GM23338 (cell line): ENCODE results near the gene OR7G3. TPM values are rescaled to one million over a fixed set of nuclear protein-coding genes. Genes with fewer than 3 reads are reported as not detected.

Source experiments
- ATAC-seq: fragments of 200-7000 bp; cut with Tn5 transposase; 3 replicates; pipeline ENCODE4 v1.9.1; 2020
- DNase-seq: peaks from one replicate; pipeline ENCODE4 v3.0.0-alpha.2; 2015; ENCODE audit warnings: low spot score
- H2AFZ ChIP-seq: fragments of 200-600 bp; sonication (generic); 2 replicates; pipeline ENCODE4 v1.8.0; 2016; ENCODE audit warnings: antibody characterized with exemption, mild to moderate bottlenecking, moderate library complexity
- H3F3A ChIP-seq: fragments of 200-600 bp; sonication (generic); replicated peaks from 2 replicates; pipeline ENCODE4 v1.8.0; 2017; ENCODE audit warnings: antibody characterized with exemption, mixed run types, low read depth
- H3K27ac ChIP-seq: fragments of 200-600 bp; sonication (generic); 2 replicates; pipeline ENCODE4 v1.6.1; 2016; ENCODE audit warnings: low read depth
- H3K27me3 ChIP-seq: fragments of 200-600 bp; sonication (generic); 2 replicates; pipeline ENCODE4 v1.8.0; 2016; ENCODE audit warnings: mild to moderate bottlenecking, mixed run types, moderate library complexity; ENCODE audit not compliant: insufficient read depth
- H3K36me3 ChIP-seq: fragments of 200-600 bp; sonication (generic); 2 replicates; pipeline ENCODE4 v1.8.0; 2016; ENCODE audit warnings: mild to moderate bottlenecking; ENCODE audit not compliant: insufficient read depth
- H3K4me1 ChIP-seq: fragments of 200-600 bp; sonication (generic); 2 replicates; pipeline ENCODE4 v1.8.0; 2016; ENCODE audit warnings: mild to moderate bottlenecking, moderate library complexity; ENCODE audit not compliant: insufficient read depth
- H3K4me2 ChIP-seq: fragments of 200-600 bp; sonication (generic); 2 replicates; pipeline ENCODE4 v1.7.1; 2017; ENCODE audit warnings: mixed run types
- H3K4me3 ChIP-seq: fragments of 200-600 bp; sonication (generic); 2 replicates; pipeline ENCODE4 v1.6.1; 2016; ENCODE audit warnings: mixed run types
- H3K79me2 ChIP-seq: fragments of 200-600 bp; sonication (generic); replicated peaks from 2 replicates; pipeline ENCODE4 v1.8.0; 2017; ENCODE audit warnings: mild to moderate bottlenecking; ENCODE audit not compliant: insufficient read depth
- H3K9me2 ChIP-seq: fragments of 200-600 bp; sonication (generic); 2 replicates; pipeline ENCODE4 v1.8.0; 2017; ENCODE audit not compliant: insufficient read depth
- H4K20me1 ChIP-seq: fragments of 200-600 bp; sonication (generic); replicated peaks from 2 replicates; pipeline ENCODE4 v1.8.0; 2017; ENCODE audit warnings: mild to moderate bottlenecking; ENCODE audit not compliant: insufficient read depth
- H3K27ac Mint-ChIP-seq: 2 replicates; pipeline ENCODE4 v1.8.0; 2020; ENCODE audit warnings: inconsistent platforms, mild to moderate bottlenecking, moderate library complexity, mixed read lengths
- H3K27me3 Mint-ChIP-seq: 3 replicates; pipeline ENCODE4 v1.8.0; 2022; ENCODE audit warnings: low read depth, mild to moderate bottlenecking, moderate library complexity, mixed read lengths, inconsistent platforms; ENCODE audit not compliant: insufficient read depth, poor library complexity
- H3K36me3 Mint-ChIP-seq: 3 replicates; pipeline ENCODE4 v1.8.0; 2021; ENCODE audit warnings: low read depth, mild to moderate bottlenecking, inconsistent platforms, moderate library complexity, mixed read lengths
- H3K4me1 Mint-ChIP-seq: 3 replicates; pipeline ENCODE4 v1.8.0; 2020; ENCODE audit warnings: mild to moderate bottlenecking, inconsistent platforms, mixed read lengths
- H3K4me3 Mint-ChIP-seq: 3 replicates; pipeline ENCODE4 v1.8.0; 2021; ENCODE audit warnings: moderate library complexity, mild to moderate bottlenecking, inconsistent platforms, mixed read lengths
- H3K9me3 Mint-ChIP-seq: 3 replicates; pipeline ENCODE4 v1.8.0; 2020; ENCODE audit warnings: moderate library complexity, mild to moderate bottlenecking, inconsistent platforms, mixed read lengths
- JUNB ChIP-seq: IDR thresholded peaks from one replicate; pipeline ENCODE4 v1.6.1; 2016; ENCODE audit warnings: antibody characterized with exemption; ENCODE audit not compliant: unreplicated experiment
- ZNF331 ChIP-seq: fragments of 250-450 bp; sonication (Bioruptor Pico); IDR thresholded peaks from 2 replicates; pipeline ENCODE4 v1.5.0; 2020; ENCODE audit warnings: low read depth, mild to moderate bottlenecking, moderate library complexity
- ZNF462 ChIP-seq: fragments of 250-450 bp; sonication (Bioruptor Pico); IDR thresholded peaks from 2 replicates; pipeline ENCODE4 v1.5.0; 2020; ENCODE audit warnings: mild to moderate bottlenecking, moderate library complexity
- polyA plus RNA-seq: library from polyadenylated mRNA; unstranded; fragments of >200 nt; fragmentation: Nextera tagmentation; extraction: Ambion mirVana; gene quantifications from 2 replicates; pipeline ENCODE4 v1.2.1, GENCODE V29; 2016
- total RNA-seq: library from RNA; depleted of rRNA; stranded (reverse); fragments of >200 nt; shearing (Covaris generic); gene quantifications from 2 replicates; pipeline ENCODE4 v1.2.3, GENCODE V29; 2014

OR7G3 gene
- total and polyA plus RNA-seq, 2 experiments from 2014 or later: not detected

DNA sequence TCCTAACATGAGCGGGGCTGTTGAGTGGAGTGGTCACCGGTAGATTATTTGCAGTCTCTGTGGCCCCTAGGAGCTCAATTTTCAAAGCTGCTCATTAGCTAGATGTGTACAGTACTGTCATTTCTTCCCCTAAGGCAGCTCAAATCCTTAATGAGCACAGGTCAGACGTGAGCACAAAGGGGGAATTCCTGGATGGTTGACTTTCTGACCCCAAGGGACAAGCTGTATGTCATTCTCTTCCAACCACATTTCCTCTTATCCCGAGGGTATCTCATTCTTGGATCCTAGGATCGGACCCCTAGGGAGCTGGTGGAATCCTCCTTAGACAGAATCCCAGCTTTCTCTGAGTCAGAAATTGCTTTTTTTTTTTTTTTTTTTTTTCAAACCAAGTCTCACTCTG, 5.7 kb upstream of the OR7G3 start:
- Histone ChIP-seq H3K9me2 (no peaks in the 10 kb centered on the region), H3K4me3 (no peak overlapping the region), H3K79me2 (no peaks in the 10 kb centered on the region), H3K4me2 (no peak overlapping the region), H3K27ac (no peak overlapping the region), H4K20me1 (no peaks in the 10 kb centered on the region), H3K27me3 (no peaks in the 10 kb centered on the region), H2AFZ (no peak overlapping the region), H3K36me3 (no peaks in the 10 kb centered on the region), H3K4me1 (no peaks in the 10 kb centered on the region), H3F3A (no peaks in the 10 kb centered on the region)
- Mint-ChIP-seq H3K36me3 (peaks cover 23% of the 10 kb centered on the region), H3K4me1 (no peaks in the 10 kb centered on the region), H3K27me3 (peaks cover 2% of the 10 kb centered on the region), H3K4me3 (no peak overlapping the region), H3K9me3 (peaks cover 77% of the 10 kb centered on the region), H3K27ac (no peak overlapping the region)
- TF ChIP-seq ZNF331 (CRISPR knock-in tag) (no peak), ZNF462 (CRISPR knock-in tag) (no peak)
- ATAC-seq: no peak
- no peak for DNase-seq

DNA sequence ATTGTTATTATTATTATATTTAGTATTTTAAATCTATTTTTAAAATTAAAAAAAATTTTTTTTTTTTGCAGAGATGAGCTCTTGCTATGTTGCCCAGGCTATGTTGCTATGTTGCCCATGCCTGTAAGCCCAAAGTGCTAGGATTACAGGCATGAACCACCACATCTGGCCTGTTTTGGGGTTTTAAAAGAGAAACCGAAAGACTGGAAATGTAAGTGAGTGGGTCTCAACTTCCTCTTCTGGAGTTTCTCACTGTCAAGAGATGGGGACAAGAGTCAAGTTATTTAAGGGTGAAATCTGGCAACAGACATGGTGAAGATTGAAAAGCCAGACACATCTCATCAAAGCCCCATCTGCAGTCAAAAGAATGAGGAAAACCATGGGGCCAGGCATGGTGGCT, 4.2 kb upstream of the OR7G3 start:
- H3K27ac Mint-ChIP-seq: no peak overlapping the region
- peaks cover 35% of the 10 kb centered on the region for H3K36me3 Mint-ChIP-seq
- H3K9me3 Mint-ChIP-seq: peaks cover 87% of the 10 kb centered on the region
- DNase-seq: no peak
- H3K4me1 Mint-ChIP-seq: no peaks in the 10 kb centered on the region
- H3K36me3 ChIP-seq: no peaks in the 10 kb centered on the region
- peaks cover 4% of the 10 kb centered on the region for H3K27me3 Mint-ChIP-seq
- no peak overlapping the region for H3K4me2 ChIP-seq
- H3K4me3 Mint-ChIP-seq: no peak overlapping the region
- H3K27ac ChIP-seq: no peak overlapping the region
- H3K79me2 ChIP-seq: no peaks in the 10 kb centered on the region
- H3K27me3 ChIP-seq: no peaks in the 10 kb centered on the region
- no peak overlapping the region for H2AFZ ChIP-seq
- no peak for ATAC-seq
- no peaks in the 10 kb centered on the region for H3K9me2 ChIP-seq
- H3F3A ChIP-seq: no peaks in the 10 kb centered on the region
- H3K4me1 ChIP-seq: no peaks in the 10 kb centered on the region
- H3K4me3 ChIP-seq: no peak overlapping the region
- no peaks in the 10 kb centered on the region for H4K20me1 ChIP-seq
- TF ChIP-seq JUNB: no peak
- no peak for TF ChIP-seq ZNF462 (CRISPR knock-in tag)
